GM12878 (cell line): ENCODE measurements around the gene WDR59. TPM values are rescaled to one million over a fixed set of nuclear protein-coding genes. Genes with fewer than 3 reads are reported as not detected.

ENCODE experiments used
- ATAC-seq: fragments of 200-7000 bp; cut with Tn5 transposase; 3 replicates; pipeline ENCODE4 v1.9.1; 2020; ENCODE audit warnings: mild to moderate bottlenecking, moderate library complexity
- BruUV-seq: library from RNA; stranded (reverse); fragments of 400-500 nt; replicated peaks from 2 replicates; lab custom pipeline; 2021; lab: Mats Ljungman, UMichigan
- CTCF ChIA-PET: fragments of 300-600 bp; sonication (Branson Sonifier 250); formaldehyde crosslinking; extraction: SDS; loops from one replicate; lab custom pipeline; 2021; ENCODE audit warnings: inconsistent platforms; lab: Yijun Ruan, JAX
- POLR2A ChIA-PET: fragments of 350-600 bp; formaldehyde crosslinking; extraction: SDS; loops from one replicate; lab custom pipeline; 2021; ENCODE audit warnings: inconsistent platforms; lab: Charles Lee
- RAD21 ChIA-PET: fragments of 300-600 bp; sonication (Branson Sonifier 250); formaldehyde crosslinking; loops from one replicate; lab custom pipeline; 2023; ENCODE audit warnings: antibody characterized with exemption; ENCODE audit not compliant: unreplicated experiment; lab: Charles Lee
- SMC1A ChIA-PET: fragments of 300-600 bp; sonication (Branson Sonifier 250); formaldehyde crosslinking; loops from one replicate; lab custom pipeline; 2023; ENCODE audit not compliant: unreplicated experiment, uncharacterized antibody; lab: Charles Lee
- DNase-seq: peaks from one replicate; pipeline ENCODE4 v3.0.0-alpha.2; 2011; ENCODE audit warnings: low read depth, low spot score
- FAIRE-seq: peaks from 3 replicates; lab custom pipeline; 2011; peaks lifted over from hg19 to GRCh38; lab: Jason Lieb, UNC
- H2AFZ ChIP-seq: 2 replicates; pipeline ENCODE4 v1.6.0; 2011; ENCODE audit warnings: low read depth, low read length, control low read depth; ENCODE audit not compliant: control insufficient read depth
- H3K27ac ChIP-seq: 2 replicates; pipeline ENCODE4 v1.5.1; 2011; ENCODE audit warnings: control low read depth; ENCODE audit not compliant: control insufficient read depth, insufficient read depth
- H3K27me3 ChIP-seq, 2 experiments: replicated peaks in 1 of 2; 2 replicates each; pipeline versions ENCODE4 v1.6.0 to v1.6.1; 2011; ENCODE audit warnings: low read length in 1 of 2; ENCODE audit not compliant: control insufficient read depth in 2 of 2, insufficient read depth in 2 of 2
- H3K36me3 ChIP-seq, 2 experiments: 2 replicates each; pipeline ENCODE4 v1.5.1; 2011; ENCODE audit warnings: low read length in 1 of 2; ENCODE audit not compliant: control insufficient read depth in 2 of 2, insufficient read depth in 2 of 2
- H3K4me1 ChIP-seq: 2 replicates; pipeline ENCODE4 v1.6.1; 2011; ENCODE audit warnings: mild to moderate bottlenecking, low read length, moderate library complexity, mixed read lengths; ENCODE audit not compliant: control insufficient read depth, insufficient read depth
- H3K4me2 ChIP-seq: 2 replicates; pipeline ENCODE4 v1.6.0; 2011; ENCODE audit warnings: control low read depth; ENCODE audit not compliant: control insufficient read depth, insufficient read depth
- H3K4me3 ChIP-seq: fragments of 200-600 bp; sonication (generic); 2 replicates; pipeline ENCODE4 v1.5.1; 2016
- H3K79me2 ChIP-seq: 2 replicates; pipeline ENCODE4 v1.6.0; 2011; ENCODE audit warnings: low read length; ENCODE audit not compliant: control insufficient read depth, insufficient read depth
- H3K9ac ChIP-seq: 2 replicates; pipeline ENCODE4 v1.8.0; 2011; ENCODE audit warnings: low read length, control low read depth, mixed read lengths; ENCODE audit not compliant: control insufficient read depth, insufficient read depth
- H3K9me3 ChIP-seq: replicated peaks from 3 replicates; pipeline ENCODE4 v1.5.1; 2011; ENCODE audit warnings: mild to moderate bottlenecking, low read length; ENCODE audit not compliant: control insufficient read depth, insufficient read depth
- H4K20me1 ChIP-seq: 2 replicates; pipeline ENCODE4 v1.6.0; 2011; ENCODE audit not compliant: control insufficient read depth, insufficient read depth
- ASH2L ChIP-seq: fragments of 300-600, 200-600 bp; sonication (generic); IDR thresholded peaks from 2 replicates; pipeline ENCODE4 v1.6.1; 2017; ENCODE audit warnings: low read depth, mild to moderate bottlenecking, borderline replicate concordance
- CBX5 ChIP-seq: sonication (generic); IDR thresholded peaks from 2 replicates; pipeline ENCODE4 v1.6.1; 2016; ENCODE audit warnings: low read depth, moderate library complexity, mild to moderate bottlenecking, inconsistent platforms
- ETV6 ChIP-seq, 2 experiments: fragments of 450-650 bp in 1 of 2; IDR thresholded peaks in 1 of 2; conservative IDR thresholded peaks in 1 of 2; 2 replicates each; pipeline ENCODE4 v1.6.1; 2014; ENCODE audit warnings: antibody characterized with exemption in 1 of 2, borderline replicate concordance in 1 of 2, low read depth in 1 of 2, mild to moderate bottlenecking in 1 of 2, moderate library complexity in 1 of 2
- FOS ChIP-seq: IDR thresholded peaks from 3 replicates; pipeline ENCODE4 v1.6.1; 2011; ENCODE audit warnings: borderline replicate concordance; ENCODE audit not compliant: insufficient read length; ENCODE audit errors: extremely low read depth
- GATAD2B ChIP-seq: fragments of 450-650 bp; conservative IDR thresholded peaks from 2 replicates; pipeline ENCODE4 v1.6.1; 2017; ENCODE audit warnings: low read depth, mild to moderate bottlenecking, moderate library complexity
- IRF3 ChIP-seq: fragments of 450-650 bp; IDR thresholded peaks from 2 replicates; pipeline ENCODE4 v1.6.1; 2014; ENCODE audit warnings: mild to moderate bottlenecking
- PBX3 ChIP-seq: IDR thresholded peaks from 2 replicates; pipeline ENCODE4 v1.6.1; 2011; ENCODE audit warnings: mild to moderate bottlenecking, low read depth, low read length, moderate library complexity; ENCODE audit not compliant: insufficient replicate concordance
- WGBS: methylation state at CpG from one replicate; pipeline ENCODE4 v1.1.6; 2016; ENCODE audit warnings: low lambda C conversion rate; ENCODE audit not compliant: insufficient replicate concordance, insufficient coverage; ENCODE audit errors: missing lambda C conversion rate; 5-methylcytosine and 5-hydroxymethylcytosine counted together
- in situ Hi-C: fragments of 300-500 bp; cut with MboI; formaldehyde crosslinking; loops from 9 replicates; pipeline ENCODE4 v1.14.3; 2018; ENCODE audit warnings: mixed read lengths
- intact Hi-C: fragments of 100-400 bp; cut with micrococcal nuclease; formaldehyde crosslinking; loops from one replicate; pipeline ENCODE4 v1.14.2; 2022; ENCODE audit not compliant: unreplicated experiment
- polyA plus RNA-seq, 11 experiments: library from polyadenylated mRNA; depleted of rRNA in 4 of 11; unstranded in 6 of 11; stranded (reverse) in 5 of 11; fragments of >200 nt; fragmentation: Nextera tagmentation in 4 of 11; fragmentation: Illumina TruSeq in 1 of 11; extraction: Ambion mirVana in 4 of 11; extraction: Trizol in 1 of 11; gene quantifications; 1 replicate in 1 of 11; 2 replicates in 10 of 11; pipeline versions ENCODE4 v1.2.1 to v1.2.3, GENCODE V29; 2011 to 2016; ENCODE audit warnings: inconsistent platforms in 2 of 11, missing spikeins in 2 of 11, low read depth in 1 of 11
- total RNA-seq, 4 experiments: library from RNA; depleted of rRNA in 3 of 4; stranded (reverse); fragments of >200 nt in 3 of 4; fragmentation: Illumina TruSeq in 1 of 4; extraction: Trizol in 1 of 4; gene quantifications; 2 replicates each; pipeline versions ENCODE4 v1.2.1 to v1.2.3, GENCODE V29; 2013 to 2021

WDR59 gene
- total and polyA plus RNA-seq, 10 of the 15 experiments (the other 5 are each of a cell fraction or from before 2014, with no cell fraction given): 9.7 to 78.4 (median 24.5) TPM

GRCh38 chr16:74973304-74973703, 11.6 kb downstream of the WDR59 start:
- FAIRE-seq: no peak
- H3K4me2 ChIP-seq: no peak overlapping the region
- TF ChIP-seq GATAD2B: no peak
- no peak for TF ChIP-seq IRF3
- TF ChIP-seq ETV6 (conservative IDR thresholded peaks at IDR 0.05 in 1 of 2, IDR thresholded peaks at IDR 0.05 in 1 of 2; ENCODE audit: borderline replicate concordance in 1 of 2, low read depth in 1 of 2): no peak
- TF ChIP-seq FOS: no peak
- no peak for TF ChIP-seq PBX3
- TF ChIP-seq ASH2L: no peak
- TF ChIP-seq CBX5: no peak
- in situ Hi-C loops: no loop called here
- no peaks in the 10 kb centered on the region; a peak in 1 of 4 replicates for H3K36me3 ChIP-seq
- H3K9ac ChIP-seq: no peak overlapping the region
- H3K9me3 ChIP-seq: no peaks in the 10 kb centered on the region
- H3K27ac ChIP-seq: no peak overlapping the region
- intact Hi-C loops: no loop called here
- 98% methylated on average over 9 of the region's 10 CpGs for WGBS
- H3K4me1 ChIP-seq: peaks cover 14% of the 10 kb centered on the region
- RAD21 ChIA-PET: no interaction called here
- DNase-seq: no peak
- no peaks in the 10 kb centered on the region; the same call in 1 of the 2 replicates for H3K79me2 ChIP-seq
- no peak for ATAC-seq
- BruUV-seq: no TSS peak
- H3K27me3 ChIP-seq: no peaks in the 10 kb centered on the region
- H4K20me1 ChIP-seq: no peaks in the 10 kb centered on the region
- POLR2A ChIA-PET: no interaction called here
- CTCF ChIA-PET: interaction anchor here (1.0 kb wide), 1 partner anchor 13 kb away, joined by 3 read pairs; no protein-coding TSS in a partner anchor
- SMC1A ChIA-PET: interaction anchor here (1.2 kb wide), 1 partner anchor 10 kb away, joined by 3 read pairs; no protein-coding TSS in a partner anchor
- H2AFZ ChIP-seq: no peak overlapping the region
- H3K4me3 ChIP-seq: no peak overlapping the region
